GM21367 (cell line): ENCODE data around the gene CEP83.

Source experiments
- ATAC-seq: cut with Tn5 transposase; IDR thresholded peaks from one replicate; pipeline ENCODE4 v1.9.1; 2021; ENCODE audit not compliant: unreplicated experiment

Gene CEP83

GRCh38 chr12:94308612-94309011, 151.1 kb downstream of the CEP83 start:
- no peak for ATAC-seq

GRCh38 chr12:94305130-94305957, 154.3 kb downstream of the CEP83 start:
- no peak for ATAC-seq

GRCh38 chr12:94304566-94305061, 155.1 kb downstream of the CEP83 start:
- no peak for ATAC-seq

- ATAC-seq: no peak
These were observed 155.7 kb downstream of the CEP83 start for GRCh38 chr12:94304012-94304411.

GRCh38 chr12:94299846-94300245, 159.8 kb downstream of the CEP83 start:
- ATAC-seq: no peak

- ATAC-seq: no peak
These were observed 161.7 kb downstream of the CEP83 start for GRCh38 chr12:94297876-94298505.

GRCh38 chr12:94297096-94297699, 162.5 kb downstream of the CEP83 start:
- no peak for ATAC-seq

- no peak for ATAC-seq
These were observed 169.3 kb downstream of the CEP83 start for GRCh38 chr12:94290353-94290752.

GRCh38 chr12:94289461-94290312, 170.0 kb downstream of the CEP83 start:
- ATAC-seq: no peak

- ATAC-seq: no peak
These were observed 172.4 kb downstream of the CEP83 start for GRCh38 chr12:94287245-94287628.

GRCh38 chr12:94286583-94287244, 173.0 kb downstream of the CEP83 start:
- ATAC-seq: no peak

- no peak for ATAC-seq
These were observed 173.6 kb downstream of the CEP83 start for GRCh38 chr12:94285943-94286582.

GRCh38 chr12:94284859-94285258, 174.8 kb downstream of the CEP83 start:
- no peak for ATAC-seq

- ATAC-seq: no peak
These were observed 175.6 kb downstream of the CEP83 start for GRCh38 chr12:94284046-94284445.

GRCh38 chr12:94282675-94283074, 177.0 kb downstream of the CEP83 start:
- no peak for ATAC-seq

GRCh38 chr12:94280063-94280462, 179.6 kb downstream of the CEP83 start:
- no peak for ATAC-seq

- ATAC-seq: no peak
These were observed 182.2 kb downstream of the CEP83 start for GRCh38 chr12:94277426-94278000.

- no peak for ATAC-seq
These were observed 182.9 kb downstream of the CEP83 start for GRCh38 chr12:94276725-94277124.

- no peak for ATAC-seq
These were observed 186.4 kb downstream of the CEP83 start for GRCh38 chr12:94273272-94273671.

- ATAC-seq: no peak
These were observed 187.4 kb downstream of the CEP83 start for GRCh38 chr12:94272280-94272679.
